Psoas muscle (tissue), 8 donors: ENCODE results near the gene NUDT4. TPM values are rescaled to one million over a fixed set of nuclear protein-coding genes. Genes with fewer than 3 reads are reported as not detected.

ENCODE experiments used
- ATAC-seq, 4 donors: fragments of 200-7000 bp; cut with Tn5 transposase; one replicate each; pipeline ENCODE4 v1.9.1; 2020; ENCODE audit warnings: moderate library complexity in 3 of 4, mild to moderate bottlenecking in 2 of 4
- DNase-seq, 2 donors: peaks; one replicate each; pipeline ENCODE4 v3.0.0-alpha.2; 2020
- H3K27ac ChIP-seq: fragments of 200-600 bp; one replicate; pipeline ENCODE4 v1.8.0; 2022
- H3K27me3 ChIP-seq, 3 donors: fragments of 200-600 bp in 1 of 3; one replicate each; pipeline versions ENCODE4 v1.6.1 to v1.8.0; 2013 to 2022; ENCODE audit warnings: low read length in 2 of 3, mild to moderate bottlenecking in 2 of 3, moderate library complexity in 1 of 3; ENCODE audit not compliant: insufficient read depth in 3 of 3
- H3K36me3 ChIP-seq, 2 donors: fragments of 200-600 bp in 1 of 2; one replicate each; pipeline versions ENCODE4 v1.6.1 to v1.8.0; 2013 to 2022; ENCODE audit warnings: low read depth in 1 of 2, mild to moderate bottlenecking in 1 of 2, moderate library complexity in 1 of 2; ENCODE audit not compliant: insufficient read depth in 1 of 2
- H3K4me1 ChIP-seq: fragments of 200-600 bp; one replicate; pipeline ENCODE4 v1.8.0; 2022
- H3K4me3 ChIP-seq: fragments of 200-600 bp; one replicate; pipeline ENCODE4 v1.8.0; 2022; ENCODE audit warnings: mild to moderate bottlenecking
- H3K9me3 ChIP-seq: fragments of 200-600 bp; one replicate; pipeline ENCODE4 v1.8.0; 2022
- WGBS, 3 donors: extraction: QIAGEN DNeasy Blood & Tissue Kit; methylation state at CpG; one replicate each; pipeline versions ENCODE4 v1.1.6 to v1.1.7; 2013; 5-methylcytosine and 5-hydroxymethylcytosine counted together
- intact Hi-C, 2 donors: fragments of 100-400 bp; cut with DNase I; formaldehyde crosslinking; loops; one replicate each; pipeline versions ENCODE4 v1.11.0 to v1.14.2; 2022
- polyA plus RNA-seq, 3 donors: library from polyadenylated mRNA; stranded (reverse); fragments of 200-250 nt; gene quantifications; one replicate each; pipeline ENCODE4 v1.2.3, GENCODE V29; 2013
- total RNA-seq, 4 donors: library from RNA; stranded (reverse); fragmentation: NEBNext Ultra II Directional in 2 of 4; extraction: Animal tissue kit (Norgen Biotek cat#: 25700) in 2 of 4; gene quantifications; one replicate each; pipeline versions ENCODE4 v1.2.1 to v1.2.4, GENCODE V29; 2021 to 2023
- TF ChIP-seq, protein P1 (sequence below): fragments of 200-600 bp; IDR thresholded peaks from one replicate; pipeline ENCODE4 v1.8.0; 2022; ENCODE audit warnings: antibody characterized with exemption
- donor health status: healthy with polysubstance abuse.
- donor health status: DM: no; HTN: no; CAD: no; lungs with moderate emphysema.
- donor health status: Bipolar disorder and iron deficiency.
- donor health status: healthy.
- donor health status: DM: yes; HTN: yes; CAD: no.
- donor health status: DM: no; HTN: no; CAD: no.
- donor health status: DM: no; HTN: no; CAD: no.
- donor health status: DM: yes; HTN: yes; CAD: no.

The NUDT4 gene
- total and polyA plus RNA-seq, 7 donors = 48.3 to 254 (median 187) TPM

DNA sequence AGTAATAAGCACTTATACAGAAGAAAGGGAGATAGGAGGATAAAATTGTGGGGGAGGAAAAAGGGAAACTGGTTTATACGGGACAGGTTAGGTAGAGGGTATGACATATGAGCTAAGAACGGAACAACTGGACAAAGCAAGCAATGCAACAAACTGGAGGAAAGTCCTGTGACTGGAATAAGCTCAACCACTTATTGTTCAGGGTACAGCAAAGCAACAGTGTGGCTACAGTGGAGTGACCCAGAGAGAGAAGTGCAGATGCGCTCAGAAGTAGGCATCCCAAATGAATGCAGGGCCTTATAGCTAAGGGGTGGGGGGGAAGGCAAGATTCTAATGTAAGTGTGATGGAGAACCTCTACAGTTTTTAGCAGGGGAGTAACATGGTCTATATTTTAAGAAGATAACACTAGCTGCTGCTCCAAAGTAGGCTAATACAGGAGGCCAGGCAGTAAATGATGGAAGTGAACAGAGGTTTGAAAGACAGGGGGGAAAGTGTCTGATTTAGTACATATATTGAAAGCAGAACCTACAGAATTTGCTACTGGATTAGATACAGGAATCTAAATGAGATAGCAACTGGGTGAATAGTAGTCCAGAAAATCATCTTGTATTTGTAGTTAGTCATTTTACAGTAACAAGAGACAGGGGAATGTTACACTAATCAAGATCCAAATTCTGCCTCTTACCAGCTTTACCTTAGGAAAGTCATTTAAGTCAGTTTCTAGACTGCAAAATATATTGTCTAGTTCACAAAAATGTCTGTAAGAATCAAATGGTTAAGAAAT is 60.7 kb downstream of the NUDT4 start:
- no peak for ATAC-seq
- TF ChIP-seq, protein P1, sequence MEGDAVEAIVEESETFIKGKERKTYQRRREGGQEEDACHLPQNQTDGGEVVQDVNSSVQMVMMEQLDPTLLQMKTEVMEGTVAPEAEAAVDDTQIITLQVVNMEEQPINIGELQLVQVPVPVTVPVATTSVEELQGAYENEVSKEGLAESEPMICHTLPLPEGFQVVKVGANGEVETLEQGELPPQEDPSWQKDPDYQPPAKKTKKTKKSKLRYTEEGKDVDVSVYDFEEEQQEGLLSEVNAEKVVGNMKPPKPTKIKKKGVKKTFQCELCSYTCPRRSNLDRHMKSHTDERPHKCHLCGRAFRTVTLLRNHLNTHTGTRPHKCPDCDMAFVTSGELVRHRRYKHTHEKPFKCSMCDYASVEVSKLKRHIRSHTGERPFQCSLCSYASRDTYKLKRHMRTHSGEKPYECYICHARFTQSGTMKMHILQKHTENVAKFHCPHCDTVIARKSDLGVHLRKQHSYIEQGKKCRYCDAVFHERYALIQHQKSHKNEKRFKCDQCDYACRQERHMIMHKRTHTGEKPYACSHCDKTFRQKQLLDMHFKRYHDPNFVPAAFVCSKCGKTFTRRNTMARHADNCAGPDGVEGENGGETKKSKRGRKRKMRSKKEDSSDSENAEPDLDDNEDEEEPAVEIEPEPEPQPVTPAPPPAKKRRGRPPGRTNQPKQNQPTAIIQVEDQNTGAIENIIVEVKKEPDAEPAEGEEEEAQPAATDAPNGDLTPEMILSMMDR = no peak
- peaks cover 61% of the 10 kb centered on the region for H3K4me1 ChIP-seq

DNA sequence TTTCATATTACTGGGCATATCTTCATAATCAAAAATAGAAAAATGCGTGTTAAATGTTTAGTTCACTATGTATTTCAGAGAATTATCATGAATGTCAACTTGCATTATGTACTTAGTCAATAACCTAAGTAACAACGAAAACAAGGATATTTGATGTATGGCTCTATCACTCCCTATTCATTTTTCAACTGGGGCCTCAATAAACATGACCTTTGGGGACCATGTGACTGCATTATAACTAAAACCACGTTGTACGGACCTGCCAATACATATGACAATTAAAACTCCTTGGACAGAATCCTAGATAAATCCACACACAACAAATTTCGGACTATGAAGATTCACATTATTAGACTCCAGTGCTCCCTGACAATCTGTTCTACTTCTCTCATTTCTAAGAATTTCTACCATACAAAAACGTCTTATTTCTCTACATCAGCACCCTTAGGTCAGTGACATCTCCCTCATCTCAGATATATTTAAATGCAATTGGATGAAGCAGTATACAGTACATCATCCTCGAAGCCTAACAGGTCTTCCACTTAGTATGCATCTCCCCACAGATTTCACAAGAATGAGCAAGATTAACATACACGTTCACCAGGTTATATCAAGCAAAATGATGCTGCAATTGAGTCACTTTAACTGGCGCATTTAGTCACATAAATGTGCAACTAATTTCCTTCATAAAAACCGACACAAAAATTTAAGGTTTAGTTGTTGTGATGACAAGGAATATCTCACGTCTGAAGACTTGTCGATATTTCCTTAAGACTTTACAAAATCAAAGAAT is 62.5 kb downstream of the NUDT4 start:
- WGBS, 3 donors = 20 to 25% (median 24%) methylated on average over 12 of the region's 12 CpGs
- Histone ChIP-seq H3K36me3 (no peaks in the 10 kb centered on the region), H3K9me3 (no peaks in the 10 kb centered on the region), H3K4me1 (peaks cover 52% of the 10 kb centered on the region), H3K4me3 (peak overlapping the region; percentile 99), H3K27ac (peak overlapping the region; percentile 98), H3K27me3 (no peaks in the 10 kb centered on the region)
- ATAC-seq (no peak), DNase-seq (no peak)
- intact Hi-C loops = no loop called here
- TF ChIP-seq, protein P1 = no peak

More for the DNA sequence above, 60.7 kb downstream of the NUDT4 start:
- DNase-seq = no peak
- H3K4me3 ChIP-seq = peak overlapping the region; percentile 25
- no peaks in the 10 kb centered on the region for H3K27me3 ChIP-seq
- intact Hi-C loops = no loop called here
- H3K36me3 ChIP-seq = no peaks in the 10 kb centered on the region
- WGBS, 3 donors = 47 to 58% (median 47%) methylated on average over 3 of the region's 3 CpGs
- no peaks in the 10 kb centered on the region for H3K9me3 ChIP-seq
- H3K27ac ChIP-seq = peak overlapping the region; percentile 85

DNA sequence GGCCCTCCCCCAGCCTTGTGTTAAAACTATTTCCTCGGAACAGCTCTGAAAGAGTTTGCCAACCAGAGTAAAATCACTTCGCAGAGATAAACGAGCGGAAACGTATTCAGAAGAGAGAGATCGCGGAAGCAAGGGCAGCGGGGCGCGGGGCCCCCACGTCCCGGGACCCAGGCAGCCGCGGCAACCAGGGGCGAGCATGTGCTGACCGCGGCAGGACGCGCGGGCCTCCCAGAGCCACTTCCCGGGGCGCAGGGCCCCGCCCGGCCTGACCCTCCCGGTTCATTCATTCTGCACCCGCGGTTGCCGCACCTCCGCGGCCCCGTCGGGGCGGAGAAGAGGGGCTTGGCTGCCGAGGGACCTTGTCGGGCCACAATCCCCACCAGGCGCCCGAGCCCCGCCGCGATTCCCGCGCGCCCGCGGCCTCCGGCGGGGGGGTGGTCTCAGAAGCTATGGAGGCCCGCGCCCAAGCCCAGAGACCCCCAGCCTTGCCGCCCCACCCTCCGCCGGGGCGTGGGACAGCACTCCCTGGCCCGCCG is 63.4 kb downstream of the NUDT4 start:
- Histone ChIP-seq H3K4me3 (peak overlapping the region; percentile 99), H3K4me1 (peaks cover 51% of the 10 kb centered on the region), H3K9me3 (no peaks in the 10 kb centered on the region), H3K36me3 (no peaks in the 10 kb centered on the region), H3K27me3 (no peaks in the 10 kb centered on the region), H3K27ac (peak overlapping the region; percentile 98)
- DNase-seq = peak; percentile 54 to 65
- intact Hi-C loops = no loop called here
- WGBS, 3 donors = 0 to 1% (median 1%) methylated on average over 22 to 55 of the region's 55 CpGs
- TF ChIP-seq, protein P1 = no peak
- ATAC-seq = peak; percentile 9 to 22 (median 16)

DNA sequence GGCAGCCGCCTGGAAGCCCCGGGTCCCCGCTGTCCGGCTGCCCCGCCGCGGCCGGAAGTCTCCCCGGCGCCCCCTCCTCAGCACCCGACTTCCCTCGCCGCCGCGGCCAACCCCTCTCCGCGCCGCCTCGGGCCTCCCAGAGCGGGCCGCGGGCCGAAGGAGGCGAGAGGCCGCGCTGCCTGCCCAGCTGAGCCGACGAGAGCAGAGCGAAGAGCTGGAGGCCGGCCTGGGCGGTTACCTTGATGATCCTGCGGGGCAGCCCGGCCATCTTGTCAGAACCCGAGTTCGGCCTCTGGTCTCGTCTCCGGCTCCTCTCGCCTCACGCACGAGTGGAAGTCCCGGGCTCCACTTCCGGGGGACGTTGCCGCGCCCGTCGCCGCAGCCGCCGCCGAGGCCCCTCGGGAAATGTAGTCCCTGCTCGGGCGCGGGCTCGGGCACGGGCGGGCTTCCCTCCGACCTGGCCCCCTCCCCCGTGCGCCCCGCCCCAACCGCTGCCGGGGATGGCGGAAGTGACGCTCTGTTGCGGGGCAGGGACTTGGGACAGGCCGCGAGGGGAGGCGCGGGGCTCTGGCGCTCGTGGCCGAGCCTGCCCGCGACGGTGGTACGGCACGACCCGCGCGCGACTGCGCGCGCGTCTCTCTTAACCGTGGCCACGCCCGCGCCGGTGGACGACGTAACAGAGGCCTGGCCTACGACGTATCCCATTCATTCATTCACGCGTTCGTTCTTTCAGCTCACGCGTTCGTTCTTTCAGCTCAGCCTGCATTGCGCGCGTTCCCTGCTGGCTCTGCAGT is 64.1 kb downstream of the NUDT4 start, which contains the start of gene UBE2N:
Gene UBE2N, minus strand, starts transcription at position 331 of the 794 bp plus-strand sequence. Its CDS starts 63 bp downstream, at position 268.
- TF ChIP-seq, protein P1 = no peak
- ATAC-seq (peak; percentile 94 to 98 (median 96)), DNase-seq (peak; percentile 97 to 98)
- Histone ChIP-seq H3K27ac (peak within 1 kb of the TSS; percentile 98), H3K9me3 (no peaks in the 10 kb centered on the region), H3K4me3 (peak within 1 kb of the TSS; percentile 99), H3K36me3 (no peaks in the 10 kb centered on the region), H3K4me1 (peaks cover 44% of the 10 kb centered on the region), H3K27me3 (no peaks in the 10 kb centered on the region)
- intact Hi-C loops = no loop called here
- 0% methylated on average over 59 to 105 of the region's 105 CpGs for WGBS, 3 donors
